Right forelimb (tissue), 1 donor: Measurements from ENCODE around the gene EIF1.

ENCODE experiments used
- DNase-seq: peaks from one replicate; pipeline ENCODE4 v3.0.0-alpha.2; 2018

EIF1 gene

GRCh38 chr17:41738077-41738800, 49.6 kb downstream of the EIF1 start:
- peak; percentile 91 for DNase-seq

GRCh38 chr17:41738801-41739112, 50.1 kb downstream of the EIF1 start:
- DNase-seq: no peak

- DNase-seq: no peak
Measured at GRCh38 chr17:41739661-41740352, 51.1 kb downstream of the EIF1 start.

- DNase-seq: no peak
Measured at GRCh38 chr17:41740506-41740905, 51.8 kb downstream of the EIF1 start.

GRCh38 chr17:41741709-41742108, 53.0 kb downstream of the EIF1 start:
- no peak for DNase-seq
